Mucosa of descending colon (tissue), 3 donors: ENCODE data around the gene SDF4. TPM values are rescaled to one million over a fixed set of nuclear protein-coding genes. Genes with fewer than 3 reads are reported as not detected.
A peak's percentile ranks its signal among the peaks of the same experiment; 100 is the strongest.

Experiments
- ATAC-seq: fragments of 200-7000 bp; cut with Tn5 transposase; one replicate; pipeline ENCODE4 v1.9.1; 2020; ENCODE audit warnings: mild to moderate bottlenecking, moderate library complexity
- DNase-seq, 3 donors: peaks; one replicate each; pipeline ENCODE4 v3.0.0-alpha.2; 2020
- H3K36me3 ChIP-seq: fragments of 200-600 bp; one replicate; pipeline ENCODE4 v1.8.0; 2021; ENCODE audit warnings: low read depth, mild to moderate bottlenecking
- H3K4me1 ChIP-seq: fragments of 200-600 bp; one replicate; pipeline ENCODE4 v1.8.0; 2021; ENCODE audit warnings: low read depth, mild to moderate bottlenecking
- H3K4me3 ChIP-seq: fragments of 200-600 bp; one replicate; pipeline ENCODE4 v1.8.0; 2021; ENCODE audit warnings: mild to moderate bottlenecking
- H3K9me3 ChIP-seq: fragments of 200-600 bp; one replicate; pipeline ENCODE4 v1.8.0; 2021; ENCODE audit warnings: mild to moderate bottlenecking
- CTCF ChIP-seq: fragments of 200-600 bp; IDR thresholded peaks from one replicate; pipeline ENCODE4 v1.8.0; 2022; ENCODE audit warnings: antibody characterized with exemption, mild to moderate bottlenecking
- intact Hi-C, 2 donors: fragments of 100-400 bp; cut with DNase I in 1 of 2; cut with micrococcal nuclease in 1 of 2; formaldehyde crosslinking; loops; one replicate each; pipeline versions ENCODE4 v1.11.0 to v1.11.1; 2022; cut with DNase I, micrococcal nuclease
- total RNA-seq, 3 donors: library from RNA; stranded (reverse); fragmentation: NEBNext Ultra II Directional in 2 of 3; extraction: Animal tissue kit (Norgen Biotek cat#: 25700) in 2 of 3; gene quantifications; one replicate each; pipeline versions ENCODE4 v1.2.1 to v1.2.4, GENCODE V29; 2021 to 2023
- donor health status: DM: no; HTN: no; CAD: no; lungs with moderate emphysema.
- donor health status: DM: no; HTN: no; CAD: no.
- donor health status: DM: no; HTN: yes; CAD: no.

SDF4 gene
- total RNA-seq, 3 donors from 2014 or later = 169 to 257 (median 226) TPM

GRCh38 chr1:1205769-1206375 is 25.9 kb downstream of the SDF4 start:
- TF ChIP-seq CTCF = no peak
- DNase-seq (peak in 2 of 3 donors; percentile 37 to 53), ATAC-seq (no peak)
- Histone ChIP-seq H3K4me1 (peaks cover 16% of the 10 kb centered on the region), H3K4me3 (no peak overlapping the region), H3K36me3 (no peaks in the 10 kb centered on the region), H3K9me3 (no peaks in the 10 kb centered on the region)
- intact Hi-C loops = no loop called here

- H3K4me3 ChIP-seq = no peak overlapping the region
- H3K36me3 ChIP-seq = no peaks in the 10 kb centered on the region
- no peaks in the 10 kb centered on the region for H3K9me3 ChIP-seq
- intact Hi-C loops = no loop called here
- DNase-seq = peak in 2 of 3 donors; percentile 23 to 48
- peaks cover 17% of the 10 kb centered on the region for H3K4me1 ChIP-seq
- TF ChIP-seq CTCF = no peak
- ATAC-seq = no peak
These were observed 26.6 kb downstream of the SDF4 start for GRCh38 chr1:1204998-1205768.

- Histone ChIP-seq H3K9me3 (no peaks in the 10 kb centered on the region), H3K4me1 (peaks cover 17% of the 10 kb centered on the region), H3K4me3 (no peak overlapping the region), H3K36me3 (no peaks in the 10 kb centered on the region)
- no peak for TF ChIP-seq CTCF
- DNase-seq = peak in 1 of 3 donors; percentile 23
- no peak for ATAC-seq
- intact Hi-C loops = no loop called here
These were observed 27.3 kb downstream of the SDF4 start for GRCh38 chr1:1204425-1204920.

GRCh38 chr1:1203561-1204424 is 28.0 kb downstream of the SDF4 start:
- Histone ChIP-seq H3K4me1 (peaks cover 17% of the 10 kb centered on the region), H3K4me3 (no peak overlapping the region), H3K36me3 (no peaks in the 10 kb centered on the region), H3K9me3 (no peaks in the 10 kb centered on the region)
- TF ChIP-seq CTCF = no peak
- intact Hi-C loops = no loop called here
- ATAC-seq (no peak), DNase-seq (peak in 2 of 3 donors; percentile 22 to 48)

- no peaks in the 10 kb centered on the region for H3K36me3 ChIP-seq
- no peak for TF ChIP-seq CTCF
- DNase-seq (peak in 2 of 3 donors; percentile 24 to 46), ATAC-seq (no peak)
- H3K9me3 ChIP-seq = no peaks in the 10 kb centered on the region
- peaks cover 12% of the 10 kb centered on the region for H3K4me1 ChIP-seq
- intact Hi-C loops = no loop called here
- H3K4me3 ChIP-seq = no peak overlapping the region
These were observed 28.8 kb downstream of the SDF4 start for GRCh38 chr1:1202831-1203560.
